Endothelial cell of hepatic sinusoid (primary cell): ENCODE data around the gene CCDC192.

Source experiments
- in situ Hi-C: cut with HindIII; loops from 2 replicates; pipeline ENCODE4 v1.10.0; 2017; ENCODE audit warnings: low sequenced_read_pairs

The CCDC192 gene

DNA sequence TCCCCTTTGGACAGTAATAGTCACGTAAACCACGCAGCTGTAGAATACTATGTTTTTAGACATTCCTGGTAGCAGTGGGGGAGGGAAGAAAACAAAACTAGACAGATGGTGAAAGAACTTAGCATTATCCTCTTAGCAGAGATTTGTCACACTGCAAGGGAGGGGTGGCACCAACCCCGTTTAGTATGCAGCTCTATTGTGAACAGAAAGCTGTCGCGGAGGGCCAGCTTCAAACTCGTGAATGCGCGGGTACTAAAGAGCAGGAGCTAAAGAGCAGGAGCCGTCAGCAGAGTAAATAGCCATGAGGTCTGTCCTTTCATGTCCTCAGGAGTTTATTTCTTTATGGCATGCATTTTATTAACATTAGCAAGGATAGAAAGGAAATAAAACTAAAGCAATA, 238.5 kb downstream of the CCDC192 start:
- in situ Hi-C loops: no loop called here

DNA sequence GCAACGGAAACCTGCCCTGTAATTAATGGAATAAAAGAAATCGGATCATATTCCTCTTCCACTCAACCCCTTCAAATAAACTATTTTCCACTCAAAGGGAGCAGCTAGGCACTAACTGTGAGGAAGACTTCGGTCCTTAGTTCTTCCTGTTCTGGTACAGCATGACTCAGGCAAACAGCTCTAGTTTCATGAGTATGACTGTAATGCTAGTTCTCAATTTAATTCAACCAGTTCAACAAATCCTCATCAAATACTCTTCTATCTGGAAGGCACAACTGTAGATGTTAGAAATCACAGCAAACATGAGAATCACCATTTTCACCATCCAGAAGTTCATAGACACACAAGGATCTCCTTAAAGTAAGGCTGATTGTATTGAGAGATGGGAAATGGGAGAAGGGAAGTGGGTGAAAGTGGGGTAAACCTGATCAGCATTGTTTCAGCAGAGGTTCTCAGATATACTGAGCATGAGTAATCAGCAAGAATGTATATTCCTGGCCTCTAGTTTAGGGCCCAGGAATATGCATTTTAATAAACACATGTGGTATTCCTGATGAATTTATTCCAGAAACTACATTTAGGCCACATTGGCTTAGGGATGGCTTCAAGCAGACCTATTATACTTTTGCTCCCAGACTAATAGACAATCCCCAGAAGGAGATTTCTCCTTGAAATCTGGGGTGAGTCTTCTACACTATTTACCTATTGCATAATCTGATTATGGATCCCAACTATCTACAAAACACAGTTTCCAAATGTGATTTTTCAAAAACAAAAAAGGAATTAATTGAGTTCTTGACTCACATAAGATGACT, 239.3 kb downstream of the CCDC192 start:
- in situ Hi-C loops: no loop called here

DNA sequence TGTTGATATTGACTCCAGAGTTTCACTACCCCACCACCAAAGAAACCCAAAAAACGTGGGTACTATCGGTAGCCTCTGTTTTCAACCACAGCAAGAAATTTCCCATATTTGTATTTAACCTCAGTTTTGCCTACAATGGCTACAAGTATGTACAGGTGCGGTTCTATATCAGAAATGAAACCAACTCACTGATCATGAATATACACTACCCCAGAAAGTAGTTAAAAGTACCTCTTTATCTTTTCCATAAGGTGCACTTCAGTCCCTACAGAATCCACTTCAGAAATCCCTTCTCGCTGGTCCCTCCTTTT, 239.8 kb downstream of the CCDC192 start:
- in situ Hi-C loops: no loop called here

DNA sequence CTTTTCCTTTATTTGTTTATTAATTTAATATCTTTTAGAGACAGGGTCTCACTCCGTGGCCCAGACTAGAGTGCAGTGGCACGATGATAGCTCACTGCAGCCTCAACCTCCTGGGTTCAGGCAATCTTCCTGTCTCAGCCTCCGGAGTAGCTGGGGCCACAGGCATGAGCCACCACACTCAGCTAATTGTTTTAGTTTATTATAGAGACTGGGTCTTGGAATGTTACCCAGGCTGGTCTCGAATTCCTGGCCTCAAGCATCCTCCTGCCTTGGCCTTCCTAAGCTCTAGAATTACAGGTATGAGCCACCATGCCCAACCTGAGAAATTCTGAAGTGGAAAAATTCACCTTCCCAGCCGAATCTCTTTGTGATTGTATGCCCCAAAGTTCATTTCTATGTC, 240.9 kb downstream of the CCDC192 start:
- in situ Hi-C loops: no loop called here

DNA sequence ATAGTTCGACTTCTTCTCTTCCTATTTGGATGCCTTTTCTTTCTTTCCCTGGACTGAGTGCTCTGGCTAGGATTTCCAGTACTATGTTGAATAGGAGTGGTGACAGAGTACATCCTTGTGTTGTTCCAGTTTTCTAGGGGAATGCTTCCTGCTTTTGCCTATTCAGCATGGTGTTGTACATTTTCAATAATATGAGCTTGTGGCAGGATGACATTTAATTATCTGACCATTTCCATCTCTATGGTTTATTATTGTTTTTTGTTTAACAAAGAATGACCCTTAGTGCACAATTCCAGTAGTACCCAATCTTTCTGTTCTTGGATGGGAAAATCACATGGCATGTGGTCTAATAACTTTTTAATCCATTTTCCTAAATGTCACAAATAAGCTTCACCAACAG, 244.8 kb downstream of the CCDC192 start:
- in situ Hi-C loops: no loop called here

DNA sequence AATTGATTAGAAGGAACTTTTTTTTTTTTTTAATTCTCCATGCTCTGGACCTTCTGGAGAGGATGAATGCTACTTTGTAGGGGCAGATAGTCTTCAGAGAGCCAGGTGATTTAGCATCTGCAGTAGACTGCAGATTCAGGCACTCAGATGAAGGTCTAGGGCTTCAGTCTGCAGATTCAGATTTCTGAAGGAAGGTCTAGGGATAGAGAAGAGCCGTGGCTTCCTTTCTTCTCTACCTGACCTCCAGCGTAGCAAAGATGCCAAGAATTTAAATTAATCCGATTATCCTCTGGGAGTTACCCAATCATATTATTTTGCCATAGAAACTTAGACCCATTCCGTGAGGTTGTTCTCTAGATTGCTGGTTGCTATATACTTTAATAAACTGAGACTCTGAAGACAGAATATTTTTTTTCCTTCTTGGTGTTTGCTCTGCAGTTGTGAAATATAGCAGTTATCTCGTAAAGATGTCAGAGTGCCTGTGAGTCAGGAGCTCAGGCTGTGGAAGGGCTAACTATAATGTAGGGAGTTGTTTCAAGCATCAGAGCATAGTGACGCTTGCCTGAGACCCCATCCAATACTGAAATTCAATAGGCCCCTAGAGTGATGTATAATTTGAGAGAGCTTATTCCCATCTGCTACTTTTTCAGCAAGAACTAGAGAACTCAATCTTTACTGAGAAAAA, 247.7 kb downstream of the CCDC192 start:
- in situ Hi-C loops: no loop called here

DNA sequence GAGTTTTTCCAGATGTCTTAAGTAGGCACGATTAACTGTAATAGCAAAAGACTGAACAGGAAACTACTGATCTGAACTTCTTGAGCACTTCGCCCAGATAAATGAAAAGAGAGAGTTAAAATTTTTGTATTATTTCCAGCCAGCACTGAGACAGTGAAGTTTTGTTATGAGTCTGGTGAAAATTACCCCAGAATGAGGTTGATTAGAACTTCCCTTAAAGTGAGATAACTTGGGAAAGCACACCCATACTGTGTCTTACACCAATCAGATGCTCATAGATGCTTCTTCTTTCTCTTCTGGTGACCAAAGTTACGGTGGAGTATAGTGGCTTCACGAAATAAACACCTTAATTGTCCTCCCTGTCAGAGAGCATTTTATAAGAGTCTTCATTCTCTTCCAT, 248.6 kb downstream of the CCDC192 start:
- in situ Hi-C loops: no loop called here

DNA sequence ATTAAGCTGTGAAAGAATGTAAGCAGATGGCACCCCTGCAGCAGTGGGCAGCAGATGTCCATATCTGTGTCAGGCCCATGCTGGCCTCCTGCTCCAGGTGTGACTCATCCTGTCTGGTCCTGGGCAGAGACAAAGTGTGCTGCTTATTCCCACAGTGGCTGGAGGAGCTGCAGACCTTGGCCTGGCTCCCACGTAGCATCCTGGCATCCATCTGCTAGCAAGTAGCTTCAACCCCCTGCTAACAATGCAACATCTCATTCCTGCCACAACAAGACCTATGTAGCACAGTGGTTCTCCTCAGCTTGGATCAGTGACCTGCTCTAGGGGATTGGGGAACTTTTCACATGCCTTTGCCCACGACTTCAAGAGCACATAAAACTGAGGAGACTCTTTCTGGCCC, 254.0 kb downstream of the CCDC192 start:
- in situ Hi-C loops: no loop called here

DNA sequence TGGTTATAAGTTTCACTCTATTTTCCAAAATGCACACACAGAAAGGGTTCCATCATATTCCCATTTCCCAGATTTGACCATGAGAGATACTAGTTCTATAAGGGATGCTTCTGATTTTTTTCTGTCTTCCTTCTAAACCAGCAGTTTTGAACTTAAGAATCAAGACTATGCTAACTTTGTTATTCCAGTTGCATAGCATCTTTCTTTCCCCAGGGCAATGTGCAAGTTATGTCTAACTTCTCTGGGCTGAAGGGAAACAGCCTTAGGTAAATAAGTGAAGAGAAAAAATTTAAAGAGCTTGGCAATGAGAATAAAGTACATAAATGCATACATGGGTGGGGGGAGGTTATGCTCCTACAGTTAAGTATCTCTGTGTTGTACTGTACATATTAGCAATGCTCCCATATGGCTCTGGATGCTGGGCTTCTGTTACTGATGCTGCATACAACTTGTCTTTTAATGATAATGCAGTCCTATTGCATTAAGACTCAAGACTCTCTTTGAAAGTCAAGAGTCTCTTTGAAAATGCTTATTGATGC, 254.6 kb downstream of the CCDC192 start:
- in situ Hi-C loops: no loop called here

DNA sequence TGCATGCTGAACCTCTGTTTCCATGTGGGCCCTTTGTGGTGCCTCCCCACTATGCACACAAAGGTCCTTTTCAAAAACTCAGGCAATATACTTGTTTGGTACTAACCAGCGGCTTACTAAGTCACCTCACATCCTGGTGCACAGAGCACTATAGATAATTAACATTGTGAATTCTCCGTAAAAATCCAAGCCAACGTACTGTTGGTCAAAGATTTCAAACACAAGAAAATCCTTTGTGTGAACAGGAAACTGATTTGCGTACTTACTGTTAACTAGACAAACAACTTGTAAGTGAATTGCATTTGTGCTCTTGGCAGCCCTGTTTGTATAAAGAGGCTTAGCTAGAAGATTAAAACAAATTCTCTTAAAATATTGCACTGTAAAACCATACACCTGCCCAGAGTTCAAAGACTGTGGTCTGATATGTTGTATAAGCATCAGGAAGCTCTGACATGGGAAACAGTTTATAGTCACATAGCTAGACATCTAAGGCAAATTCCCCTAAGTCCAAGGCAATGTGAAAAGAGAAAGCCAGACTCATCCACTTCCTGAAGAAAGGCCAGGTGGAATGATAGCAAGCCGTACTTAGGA, 255.3 kb downstream of the CCDC192 start:
- in situ Hi-C loops: no loop called here

DNA sequence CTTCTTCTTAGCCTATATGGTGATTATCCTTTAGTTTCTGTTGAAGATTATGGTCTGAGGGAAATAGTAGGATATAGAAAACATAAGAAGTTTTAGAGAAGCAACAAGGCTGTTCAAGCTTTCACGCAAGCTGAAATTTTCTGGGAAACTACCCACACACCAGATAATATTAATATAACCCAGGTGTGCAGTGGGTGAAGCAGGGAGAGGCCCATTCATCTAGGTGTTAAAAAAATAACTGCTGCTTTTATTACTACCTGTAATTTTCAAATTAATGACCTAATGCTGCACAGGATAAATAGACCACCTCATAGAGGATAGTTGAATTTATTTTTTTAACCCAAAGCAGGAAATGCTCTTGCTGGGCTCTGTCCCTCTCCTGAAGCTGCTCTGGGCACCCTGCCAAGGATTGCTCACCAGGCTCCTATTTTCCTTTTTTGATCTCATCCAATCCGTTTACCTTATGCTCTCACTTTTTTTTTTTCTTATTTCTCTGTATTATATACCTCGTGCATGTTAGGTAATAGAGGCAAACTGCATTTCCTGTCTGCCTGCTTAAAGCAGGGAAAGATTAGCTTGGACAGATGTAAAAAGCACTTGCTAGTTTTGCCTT, 256.1 kb downstream of the CCDC192 start:
- in situ Hi-C loops: no loop called here

DNA sequence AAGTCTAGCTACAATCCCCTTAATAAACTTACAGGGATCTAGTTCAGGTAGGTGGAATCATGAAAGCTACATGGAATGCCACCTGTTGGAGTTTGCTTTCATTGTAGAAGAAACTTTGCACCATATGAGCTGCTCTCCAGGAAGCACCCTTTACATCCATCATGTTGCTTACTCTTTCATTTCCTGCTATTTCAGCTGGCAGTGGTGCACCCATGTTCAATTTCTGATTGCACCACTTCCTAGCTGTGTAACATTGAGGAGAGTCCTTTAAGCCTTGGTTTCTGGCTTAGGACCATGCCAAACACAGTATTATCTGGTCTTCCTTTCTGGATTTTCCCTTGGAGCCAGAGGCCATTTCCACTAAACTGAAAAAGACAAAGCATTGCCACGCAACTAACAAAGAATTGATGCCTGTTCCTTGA, 257.1 kb downstream of the CCDC192 start:
- in situ Hi-C loops: no loop called here

DNA sequence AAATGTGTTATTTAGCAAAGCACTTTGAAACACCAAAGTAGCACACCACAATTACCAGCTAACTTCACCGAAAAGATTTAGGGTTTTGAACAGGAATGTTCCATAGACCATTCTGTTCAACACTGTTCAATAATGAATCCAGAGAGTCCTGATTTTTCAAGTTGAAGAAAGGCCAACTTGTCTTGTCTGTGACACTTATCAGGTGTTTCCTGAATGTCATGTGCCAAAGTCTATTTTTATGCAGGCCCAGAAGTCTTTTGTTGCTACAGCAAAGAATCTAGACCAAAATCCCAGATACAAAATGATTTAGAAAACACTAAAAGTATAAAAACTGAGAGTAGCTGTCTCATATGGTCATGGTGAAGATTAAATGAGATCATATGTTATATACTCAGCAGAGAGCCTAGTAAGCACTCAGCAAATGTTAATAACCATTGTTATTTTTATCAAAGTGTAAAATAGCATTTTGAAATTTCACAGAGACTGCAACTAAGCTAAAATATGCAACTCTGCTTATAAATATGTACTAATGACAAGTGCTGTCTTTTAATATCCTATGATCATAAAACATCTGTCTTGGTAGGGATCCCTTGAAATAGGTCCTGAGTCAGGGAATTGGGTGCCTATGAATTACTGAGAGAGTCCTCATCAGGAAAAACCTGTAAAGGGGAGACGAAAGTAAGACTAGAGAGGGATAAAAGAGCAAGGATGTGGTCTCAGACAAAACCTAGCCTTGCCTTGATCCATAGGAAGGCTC, 258.0 kb downstream of the CCDC192 start:
- in situ Hi-C loops: no loop called here

DNA sequence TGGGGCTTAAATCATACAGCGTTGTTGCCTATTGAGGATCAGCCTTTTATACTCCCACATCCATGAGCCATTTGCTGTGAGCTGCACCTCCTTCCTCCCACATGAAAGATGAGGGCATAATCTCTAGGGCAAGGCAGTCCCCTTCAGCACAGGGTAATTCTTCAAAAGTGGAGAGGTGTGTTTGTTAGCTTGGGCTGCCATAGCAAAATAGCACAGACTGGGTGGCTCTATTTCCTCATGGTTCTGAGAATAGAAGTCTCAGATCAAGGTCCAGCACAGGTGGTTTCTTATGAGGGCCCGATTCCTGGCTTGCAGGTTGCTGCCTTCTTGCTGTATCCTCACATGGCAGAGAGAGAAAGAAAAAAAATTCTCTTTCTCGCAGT, 258.6 kb downstream of the CCDC192 start:
- in situ Hi-C loops: no loop called here

DNA sequence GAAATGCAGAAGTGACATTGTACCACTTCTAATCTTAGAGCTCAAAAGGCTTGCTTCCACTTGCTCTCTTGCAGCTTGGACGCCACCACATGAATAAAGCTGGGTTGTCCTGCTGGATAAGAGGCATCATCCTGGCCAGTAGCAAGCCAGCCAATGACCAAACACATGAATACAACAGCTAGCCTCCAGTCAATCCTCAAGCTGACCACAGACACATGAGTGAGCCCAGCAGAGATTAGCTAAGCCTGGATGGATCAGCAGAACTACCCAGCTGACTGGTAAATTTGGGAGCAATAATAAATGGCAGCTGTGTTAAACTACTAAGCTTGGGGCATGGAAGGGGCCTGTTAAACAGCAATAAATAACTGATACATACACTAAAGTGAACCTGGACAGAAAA, 259.3 kb downstream of the CCDC192 start:
- in situ Hi-C loops: no loop called here

DNA sequence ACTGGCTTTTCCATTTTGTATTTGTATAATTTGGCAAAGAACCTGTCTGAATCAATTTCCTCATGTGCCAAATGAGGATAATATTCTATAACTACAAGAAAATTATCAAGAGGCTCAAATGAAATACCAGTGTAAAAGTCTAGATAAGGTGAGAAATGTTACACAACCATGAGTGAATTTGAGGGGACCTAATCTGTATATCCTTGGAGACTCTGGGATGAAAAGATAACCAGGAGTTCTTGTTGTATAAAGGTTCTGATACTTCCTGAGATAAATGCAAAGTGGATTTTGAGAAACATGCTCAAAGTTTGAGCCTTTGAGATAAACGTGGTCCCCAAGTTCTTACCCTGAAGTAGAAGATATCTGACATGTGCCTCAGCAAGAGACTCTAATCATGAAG, 260.0 kb downstream of the CCDC192 start:
- in situ Hi-C loops: no loop called here

DNA sequence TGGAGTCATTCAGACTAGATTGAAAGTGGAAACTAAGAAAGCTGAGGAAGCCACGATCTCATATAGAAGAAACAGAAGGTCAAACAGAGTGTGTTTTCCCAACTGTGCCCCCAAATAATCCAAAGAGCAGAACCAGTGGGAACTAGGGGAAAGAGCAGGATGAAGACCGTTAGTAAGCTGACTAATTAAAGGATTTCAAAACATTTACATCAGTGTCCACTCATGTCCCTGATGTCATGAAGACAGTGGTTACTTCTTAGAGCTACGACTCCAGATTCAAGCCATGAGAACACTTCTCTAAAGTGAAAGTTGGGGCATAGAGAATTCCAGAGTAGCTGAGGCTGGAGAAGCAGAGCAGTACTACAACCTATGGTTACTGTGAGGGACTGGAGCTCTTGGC, 260.7 kb downstream of the CCDC192 start:
- in situ Hi-C loops: no loop called here

DNA sequence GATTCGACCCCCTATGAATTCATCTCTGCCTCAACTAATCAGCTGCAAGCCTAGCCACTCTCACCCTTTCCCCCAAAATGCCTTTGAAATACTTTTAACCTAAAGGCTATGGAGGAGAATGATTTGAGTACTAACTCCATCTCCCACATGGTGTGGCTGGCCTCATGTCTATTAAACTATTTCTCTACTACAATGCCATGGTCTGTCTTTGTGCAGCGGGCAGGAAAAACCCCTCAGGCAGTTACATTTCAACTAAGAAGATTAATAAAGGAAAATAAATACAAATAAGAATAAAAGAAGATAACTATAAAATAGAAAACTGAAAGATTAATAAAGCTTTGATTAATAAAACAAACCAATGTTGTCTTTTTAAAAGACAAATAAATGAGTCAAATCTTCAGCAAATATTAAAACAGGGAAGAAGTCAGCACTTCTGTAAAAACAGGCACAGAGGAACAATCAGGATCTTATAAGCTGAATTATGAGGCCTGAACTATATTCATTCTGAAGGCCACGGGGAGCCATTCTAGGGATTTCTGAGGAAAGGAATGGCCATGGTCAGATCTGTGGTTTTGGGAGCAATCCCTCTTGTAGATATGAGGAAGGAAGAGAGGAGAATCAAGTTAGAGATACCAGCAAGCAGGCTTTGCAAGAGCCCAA, 264.3 kb downstream of the CCDC192 start:
- in situ Hi-C loops: no loop called here

DNA sequence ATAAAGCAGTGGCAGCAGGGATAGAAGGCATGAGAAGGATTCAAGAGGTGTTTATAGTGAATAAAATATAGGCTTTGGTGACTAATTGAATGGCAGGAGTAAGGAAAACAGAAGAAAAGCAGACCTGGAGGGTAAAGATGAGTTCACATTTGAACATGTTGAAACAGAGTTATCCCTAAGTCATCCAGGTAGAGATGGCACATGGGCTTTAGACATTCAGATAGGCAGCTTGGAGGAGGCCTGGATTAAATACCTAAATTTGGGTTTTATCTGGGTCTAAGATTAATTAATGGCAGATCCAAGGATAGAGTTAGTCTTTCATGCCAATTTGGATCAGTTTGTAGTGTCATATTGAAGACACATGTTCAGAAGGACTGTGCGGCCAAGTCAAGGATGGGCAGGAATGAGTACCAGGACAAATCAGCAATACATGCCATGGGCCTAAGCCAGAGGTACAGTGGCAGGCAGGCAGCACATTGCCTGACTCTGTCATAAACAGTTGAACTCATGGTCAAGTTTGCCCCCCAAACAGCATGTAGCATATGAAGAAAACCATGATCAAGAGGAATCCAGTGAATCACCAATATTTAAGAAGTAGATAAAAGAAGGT, 264.9 kb downstream of the CCDC192 start:
- in situ Hi-C loops: no loop called here

DNA sequence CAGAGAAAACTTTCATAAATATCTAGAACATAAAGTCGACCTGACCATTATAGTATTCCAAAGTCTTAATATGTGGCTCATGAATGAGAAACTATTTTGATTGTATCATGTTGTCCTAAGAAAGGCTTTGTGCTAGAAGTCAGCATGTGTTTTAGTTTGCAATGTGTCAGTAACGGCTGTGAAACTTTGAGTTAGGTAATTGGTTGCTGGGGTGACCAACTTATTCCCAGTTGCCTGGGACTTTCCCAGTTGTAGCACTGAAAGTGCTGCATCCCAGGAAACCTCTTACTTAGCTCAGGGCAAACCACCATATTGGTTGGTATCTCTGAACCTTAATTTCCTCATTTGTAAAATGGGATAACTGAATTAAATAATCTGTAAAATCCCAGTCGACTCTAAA, 265.8 kb downstream of the CCDC192 start:
- in situ Hi-C loops: no loop called here
